Heart left ventricle (tissue), 13 donors: ENCODE measurements around the gene TMEM270.

Experiments used
- CTCF ChIP-seq, 12 donors: fragments of 200-600 bp; sonication (generic) in 4 of 12; IDR thresholded peaks; one replicate each; pipeline versions ENCODE4 v1.5.0 to v1.8.0; 2018 to 2022; ENCODE audit warnings: antibody characterized with exemption in 12 of 12, mild to moderate bottlenecking in 5 of 12
- POLR2A ChIP-seq, 2 donors: fragments of 450-650 bp; IDR thresholded peaks; one replicate each; pipeline ENCODE4 v1.6.1; 2017; ENCODE audit warnings: antibody characterized with exemption in 2 of 2, mild to moderate bottlenecking in 2 of 2, moderate library complexity in 2 of 2
- donor health status: ischemic (EF 13 %, LVEDD 7.1; RV severe dilation, severe dysfunction).
- donor health status: DM: no; HTN: yes; CAD: no.
- donor health status: DM: no; HTN: no; CAD: no.
- donor health status: ischemic (EF 25% LVEDD 6.9; RV normal size, moderate dysfunction).
- donor health status: ischemic (EF 25% LVEDD 5.7; RV mildly dilated, moderate dysfunction).
- donor health status: ischemic (EF 35%, LVEDD 5.7; RV mildly dilated, moderate dysfunction).
- donor health status: nonischemic (EF 11% LVEDD 7.7; RV severe dilation, severe dysfunction).
- donor health status: DM: yes; HTN: yes; CAD: no.
- donor health status: PGD.
- donor health status: ischemic (EF 29% LVEDD 5.4; RV normal size, mild dysfunction).
- donor health status: nonischemic (EF 23%, LVEDD 6.1; RV moderate dilation, normal function).

- TF ChIP-seq POLR2A (IDR thresholded peaks at IDR 0.05) (no peak), CTCF (IDR thresholded peaks at IDR 0.05) (no peak)
Observed at GRCh38 chr7:73885975-73886798, 25.2 kb downstream of the TMEM270 start.
